GM10266 (cell line): Measurements from ENCODE around the gene MARCHF6.
"Not testable (repeated sequence)": the region's sequence is repeated elsewhere in the genome, so short reads cannot be mapped to it uniquely, and the experiment has no call there.

Source experiments
- DNase-seq: peaks from one replicate; pipeline ENCODE4 v3.0.0; 2012; ENCODE audit errors: extremely low spot score
- TF ChIP-seq, protein P1 (sequence below): IDR thresholded peaks from 2 replicates; pipeline ENCODE4 v1.5.1; 2012; ENCODE audit warnings: mild to moderate bottlenecking, low read depth; ENCODE audit not compliant: control insufficient read depth, insufficient read depth; ENCODE audit errors: missing control alignments

MARCHF6 gene

DNA sequence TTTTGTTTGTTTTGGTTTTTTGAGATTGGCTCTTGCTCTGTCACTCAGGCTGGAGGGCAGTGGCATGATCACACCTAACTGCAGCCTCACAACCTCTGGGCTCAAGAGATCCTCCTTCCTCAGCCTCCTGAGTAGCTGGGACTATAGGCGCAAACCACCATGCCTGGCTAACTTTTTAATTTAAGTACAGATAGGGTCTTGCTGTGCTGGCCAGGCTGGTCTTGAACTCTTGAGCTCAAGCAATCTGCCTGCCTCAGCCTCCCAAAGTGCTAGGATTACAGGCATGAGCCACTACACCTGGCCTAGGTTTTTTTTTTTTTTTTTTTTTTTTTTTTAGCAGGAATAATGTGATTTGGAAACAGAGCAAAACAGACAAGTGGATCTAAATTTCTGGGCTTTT, 37.6 kb downstream of the MARCHF6 start:
- no peak for DNase-seq
- TF ChIP-seq, protein P1, sequence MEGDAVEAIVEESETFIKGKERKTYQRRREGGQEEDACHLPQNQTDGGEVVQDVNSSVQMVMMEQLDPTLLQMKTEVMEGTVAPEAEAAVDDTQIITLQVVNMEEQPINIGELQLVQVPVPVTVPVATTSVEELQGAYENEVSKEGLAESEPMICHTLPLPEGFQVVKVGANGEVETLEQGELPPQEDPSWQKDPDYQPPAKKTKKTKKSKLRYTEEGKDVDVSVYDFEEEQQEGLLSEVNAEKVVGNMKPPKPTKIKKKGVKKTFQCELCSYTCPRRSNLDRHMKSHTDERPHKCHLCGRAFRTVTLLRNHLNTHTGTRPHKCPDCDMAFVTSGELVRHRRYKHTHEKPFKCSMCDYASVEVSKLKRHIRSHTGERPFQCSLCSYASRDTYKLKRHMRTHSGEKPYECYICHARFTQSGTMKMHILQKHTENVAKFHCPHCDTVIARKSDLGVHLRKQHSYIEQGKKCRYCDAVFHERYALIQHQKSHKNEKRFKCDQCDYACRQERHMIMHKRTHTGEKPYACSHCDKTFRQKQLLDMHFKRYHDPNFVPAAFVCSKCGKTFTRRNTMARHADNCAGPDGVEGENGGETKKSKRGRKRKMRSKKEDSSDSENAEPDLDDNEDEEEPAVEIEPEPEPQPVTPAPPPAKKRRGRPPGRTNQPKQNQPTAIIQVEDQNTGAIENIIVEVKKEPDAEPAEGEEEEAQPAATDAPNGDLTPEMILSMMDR: no peak

DNA sequence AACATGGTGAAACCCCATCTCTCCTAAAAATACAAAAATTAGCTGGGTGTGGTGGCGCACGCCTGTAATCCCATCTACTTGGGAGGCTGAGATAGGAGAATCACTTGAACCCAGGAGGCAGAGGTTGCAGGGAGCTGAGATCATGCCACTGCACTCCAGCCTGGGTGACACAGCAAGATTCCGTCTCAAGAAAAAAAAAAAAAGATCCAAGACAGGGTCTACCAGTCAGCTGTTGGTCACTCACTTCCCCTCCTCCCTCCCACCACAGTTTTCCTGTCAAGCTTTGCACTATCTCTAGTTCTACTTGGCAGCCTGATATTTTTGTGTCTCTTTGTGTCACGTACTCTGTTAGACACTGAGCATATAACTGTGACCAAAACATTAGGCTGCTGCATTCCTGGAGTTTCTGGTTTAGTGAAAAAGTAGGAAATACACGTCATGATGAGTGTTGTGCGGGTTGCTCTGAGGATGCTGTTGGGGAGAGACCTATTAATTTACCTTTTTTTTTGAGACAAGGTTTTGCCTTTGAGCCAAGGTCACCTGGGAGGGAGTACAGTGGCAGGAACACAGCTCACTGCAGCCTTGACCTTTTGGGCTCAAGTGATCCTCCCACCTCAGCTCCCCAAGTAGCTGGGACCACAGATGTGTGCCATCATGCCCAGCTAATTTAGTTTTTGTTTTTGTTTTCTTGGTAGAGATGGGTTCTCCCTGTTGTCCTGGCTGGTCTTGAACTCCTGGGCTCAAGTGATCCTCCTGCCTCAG, 39.3 kb downstream of the MARCHF6 start:
- not testable (repeated sequence) for DNase-seq

DNA sequence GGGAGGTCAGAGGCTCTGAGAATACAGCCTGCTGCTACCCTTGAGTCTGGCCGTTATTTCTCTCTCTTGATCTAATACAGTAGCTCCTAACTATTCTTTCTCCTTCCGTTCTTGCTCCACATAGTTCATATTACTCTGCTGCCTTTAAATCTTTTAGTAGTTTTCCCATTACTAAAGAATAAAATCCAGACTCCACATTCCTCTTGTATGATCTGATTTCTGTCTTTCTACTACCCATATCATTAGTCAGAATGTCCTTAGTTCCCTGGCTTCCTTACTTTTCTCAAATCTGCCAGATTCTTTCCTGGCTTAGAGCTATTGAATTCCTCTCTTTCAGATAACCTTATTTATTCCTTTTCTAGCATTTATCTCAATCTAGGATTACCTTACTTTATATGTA, 40.0 kb downstream of the MARCHF6 start:
- no peak for DNase-seq
- TF ChIP-seq, protein P1: no peak

DNA sequence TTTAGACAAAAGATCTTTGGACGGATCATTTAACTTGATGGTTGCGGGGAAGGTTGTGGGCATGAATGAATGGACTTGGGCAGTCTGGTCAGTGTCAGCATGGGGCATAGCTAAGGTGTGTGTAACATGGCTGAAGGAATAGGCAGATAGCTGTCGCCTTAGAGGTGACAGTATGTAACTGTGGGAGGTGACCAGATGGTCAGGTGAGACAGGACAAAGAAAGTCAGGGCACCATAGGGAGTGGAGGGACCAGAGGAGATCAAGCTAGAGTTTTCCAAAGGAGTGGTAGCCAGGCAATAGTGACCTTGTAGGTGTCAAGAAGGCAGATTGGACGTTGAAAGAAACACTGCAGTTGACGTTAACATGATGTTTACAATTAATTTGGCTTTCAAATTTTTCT, 43.1 kb downstream of the MARCHF6 start:
- TF ChIP-seq, protein P1: no peak
- no peak for DNase-seq

DNA sequence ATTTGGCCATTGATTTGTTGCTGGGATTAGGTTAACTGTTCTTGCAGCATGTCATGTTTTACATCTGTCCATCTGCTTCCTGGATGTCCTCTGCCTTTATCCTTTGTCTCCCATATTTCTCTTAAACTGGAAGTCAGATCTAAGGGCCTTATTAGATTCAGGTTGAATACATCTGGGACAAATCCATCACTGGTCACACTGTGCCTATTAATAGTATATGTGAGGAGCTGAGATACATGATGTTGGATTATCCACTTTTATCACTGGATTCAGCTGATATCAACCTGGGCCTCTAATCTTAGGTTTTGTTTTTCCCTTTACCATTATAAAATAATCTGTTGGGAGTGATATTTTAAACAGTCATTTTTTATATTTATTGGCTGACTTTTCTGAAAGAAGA, 46.3 kb downstream of the MARCHF6 start:
- TF ChIP-seq, protein P1: no peak
- DNase-seq: no peak

DNA sequence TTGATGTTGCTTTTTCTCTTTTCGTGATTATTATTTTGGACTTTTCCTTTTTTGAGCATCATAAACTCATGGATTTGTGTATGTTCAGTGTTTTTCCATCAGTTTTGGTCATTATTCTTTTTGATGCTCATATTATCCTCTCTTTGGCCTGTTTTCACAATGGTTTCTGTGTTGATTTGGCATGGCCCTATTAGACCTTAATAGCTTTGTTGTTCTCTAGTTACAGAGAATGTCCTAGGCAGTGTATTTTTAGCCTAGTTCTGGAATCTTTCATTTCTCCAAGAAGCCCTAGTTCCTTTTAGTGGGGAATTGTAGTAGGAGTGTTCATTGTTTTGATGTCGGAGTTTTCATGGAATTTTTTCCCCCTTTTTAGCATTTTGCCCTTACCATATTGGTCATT, 46.9 kb downstream of the MARCHF6 start:
- TF ChIP-seq, protein P1: no peak

DNA sequence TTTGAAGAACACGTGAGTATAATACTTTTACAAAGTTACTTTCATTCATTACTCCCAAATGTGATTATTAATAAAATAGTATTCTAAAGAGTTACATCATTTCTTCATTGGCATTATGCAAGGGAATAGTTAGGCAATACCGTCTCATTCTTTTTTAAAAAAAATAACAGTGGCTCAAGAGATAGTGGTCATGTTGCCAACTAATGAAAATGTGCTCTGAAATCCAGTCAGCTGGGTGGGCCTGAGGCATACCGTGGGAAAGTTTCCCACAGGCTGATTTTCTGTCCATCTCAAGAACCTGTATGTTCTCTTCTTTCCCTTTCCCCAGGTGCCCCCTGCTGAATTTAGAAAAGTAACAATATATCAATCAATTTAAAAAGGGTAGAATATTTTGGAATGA, 47.3 kb downstream of the MARCHF6 start:
- peak; percentile 23 for DNase-seq
- TF ChIP-seq, protein P1: no peak

More for the DNA sequence above, 46.9 kb downstream of the MARCHF6 start:
- DNase-seq: no peak

DNA sequence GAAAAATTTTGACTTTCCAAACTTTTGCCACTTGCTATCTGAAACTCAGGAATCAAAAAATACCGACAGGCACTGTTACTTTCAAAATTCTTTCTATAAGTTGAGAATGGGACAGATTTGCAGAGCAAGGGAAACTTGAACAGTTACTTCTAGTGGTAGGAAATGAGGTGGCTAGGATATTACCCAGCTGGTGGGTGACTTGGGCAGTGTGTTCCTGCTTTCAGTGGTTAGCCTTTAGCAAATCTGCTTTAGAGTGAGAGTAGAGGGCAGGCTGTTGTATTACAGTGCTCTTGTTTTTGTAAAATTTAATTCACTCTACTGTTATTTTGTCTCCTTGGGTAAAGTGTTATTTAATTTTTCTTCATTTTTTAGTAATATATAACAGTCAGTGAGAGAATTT, 48.0 kb downstream of the MARCHF6 start:
- no peak for DNase-seq
- TF ChIP-seq, protein P1: no peak
